Effector memory CD8-positive, alpha-beta T cell (primary cell): ENCODE measurements around the gene FOXC1.
A peak's percentile ranks its signal among the peaks of the same experiment; 100 is the strongest.

ENCODE experiments used
- ATAC-seq: fragments of 150-1000 bp; cut with Tn5 transposase; replicated peaks from 2 replicates; pipeline ENCODE4 v1.10.0; 2021; ENCODE audit warnings: mild to moderate bottlenecking, moderate library complexity
- DNase-seq, 3 experiments: peaks; one replicate each; pipeline ENCODE4 v3.0.0; 2021
- H3K27ac Mint-ChIP-seq, 2 donors: one replicate each; pipeline ENCODE4 v1.8.0; 2022; ENCODE audit warnings: mild to moderate bottlenecking in 2 of 2, mixed read lengths in 2 of 2, moderate library complexity in 2 of 2
- H3K27me3 Mint-ChIP-seq, 2 donors: one replicate each; pipeline ENCODE4 v1.8.0; 2022; ENCODE audit warnings: mixed read lengths in 2 of 2
- H3K36me3 Mint-ChIP-seq: one replicate; pipeline ENCODE4 v1.8.0; 2022; ENCODE audit warnings: mild to moderate bottlenecking, moderate library complexity, mixed read lengths; ENCODE audit not compliant: insufficient read depth
- H3K4me1 Mint-ChIP-seq, 2 donors: one replicate each; pipeline ENCODE4 v1.8.0; 2022; ENCODE audit warnings: low read depth in 2 of 2, mixed read lengths in 2 of 2
- H3K4me3 Mint-ChIP-seq, 2 donors: one replicate each; pipeline ENCODE4 v1.8.0; 2022; ENCODE audit warnings: mild to moderate bottlenecking in 2 of 2, mixed read lengths in 2 of 2, moderate library complexity in 2 of 2
- H3K9me3 Mint-ChIP-seq, 2 donors: one replicate each; pipeline ENCODE4 v1.8.0; 2022; ENCODE audit warnings: mixed read lengths in 2 of 2

FOXC1 gene

GRCh38 chr6:1606780-1607515 is 2.8 kb upstream of the FOXC1 start:
- Mint-ChIP-seq H3K27ac (peak overlapping the region in 1 of 2 donors; percentile 63), H3K4me3 (peak overlapping the region; percentile 62 to 74)
- no peak for DNase-seq

GRCh38 chr6:1607516-1608221 is 2.0 kb upstream of the FOXC1 start:
- H3K4me3 Mint-ChIP-seq = peak overlapping the region; percentile 62 to 74
- peaks cover 19 to 43% of the 10 kb centered on the region in 2 donors for H3K4me1 Mint-ChIP-seq
- ATAC-seq = no peak
- peaks cover 60 to 76% of the 10 kb centered on the region in 2 donors for H3K27me3 Mint-ChIP-seq
- H3K9me3 Mint-ChIP-seq = no peaks in the 10 kb centered on the region
- DNase-seq = no peak
- peaks cover 18% of the 10 kb centered on the region for H3K36me3 Mint-ChIP-seq
- H3K27ac Mint-ChIP-seq = peak overlapping the region in 1 of 2 donors; percentile 63

More at GRCh38 chr6:1606780-1607515, 2.8 kb upstream of the FOXC1 start:
- H3K36me3 Mint-ChIP-seq = peaks cover 10% of the 10 kb centered on the region
- peaks cover 13 to 38% of the 10 kb centered on the region in 2 donors for H3K4me1 Mint-ChIP-seq
- no peaks in the 10 kb centered on the region for H3K9me3 Mint-ChIP-seq
- peaks cover 60 to 76% of the 10 kb centered on the region in 2 donors for H3K27me3 Mint-ChIP-seq
- ATAC-seq = no peak

- Mint-ChIP-seq H3K4me1 (peaks cover 19 to 43% of the 10 kb centered on the region in 2 donors), H3K9me3 (no peaks in the 10 kb centered on the region)
- DNase-seq = no peak
These were observed 1.3 kb upstream of the FOXC1 start for GRCh38 chr6:1608222-1609040.

GRCh38 chr6:1609041-1609647 is 571 bp upstream of the FOXC1 start:
- H3K4me1 Mint-ChIP-seq = peaks cover 19 to 43% of the 10 kb centered on the region in 2 donors
- H3K27me3 Mint-ChIP-seq = peaks cover 63 to 72% of the 10 kb centered on the region in 2 donors
- H3K36me3 Mint-ChIP-seq = peaks cover 18% of the 10 kb centered on the region
- H3K9me3 Mint-ChIP-seq = no peaks in the 10 kb centered on the region
- DNase-seq (no peak), ATAC-seq (no peak)
- H3K4me3 Mint-ChIP-seq = peak overlapping the region; percentile 52 to 74
- peak overlapping the region in 1 of 2 donors; percentile 23 for H3K27ac Mint-ChIP-seq

More at GRCh38 chr6:1608222-1609040, 1.3 kb upstream of the FOXC1 start:
- peaks cover 60 to 76% of the 10 kb centered on the region in 2 donors for H3K27me3 Mint-ChIP-seq
- peak overlapping the region; percentile 52 to 74 for H3K4me3 Mint-ChIP-seq
- ATAC-seq = no peak
- H3K36me3 Mint-ChIP-seq = peaks cover 18% of the 10 kb centered on the region
- peak overlapping the region in 1 of 2 donors; percentile 23 for H3K27ac Mint-ChIP-seq

GRCh38 chr6:1610497-1611321 is 994 bp downstream of the FOXC1 start:
- no peak overlapping the region for H3K27ac Mint-ChIP-seq
- DNase-seq = no peak

GRCh38 chr6:1611322-1611571 is 1.5 kb downstream of the FOXC1 start:
- peaks cover 58 to 70% of the 10 kb centered on the region in 2 donors for H3K27me3 Mint-ChIP-seq
- H3K36me3 Mint-ChIP-seq = peaks cover 18% of the 10 kb centered on the region
- DNase-seq (no peak), ATAC-seq (no peak)
- no peaks in the 10 kb centered on the region for H3K9me3 Mint-ChIP-seq
- no peak overlapping the region for H3K4me3 Mint-ChIP-seq
- H3K27ac Mint-ChIP-seq = no peak overlapping the region
- H3K4me1 Mint-ChIP-seq = peaks cover 15 to 35% of the 10 kb centered on the region in 2 donors

More at GRCh38 chr6:1610497-1611321, 994 bp downstream of the FOXC1 start:
- Mint-ChIP-seq H3K36me3 (peaks cover 18% of the 10 kb centered on the region), H3K4me3 (peak overlapping the region; percentile 82 to 88), H3K27me3 (peaks cover 60 to 70% of the 10 kb centered on the region in 2 donors), H3K9me3 (no peaks in the 10 kb centered on the region), H3K4me1 (peaks cover 15 to 38% of the 10 kb centered on the region in 2 donors)
- ATAC-seq = peak; percentile 6

- Mint-ChIP-seq H3K4me1 (peaks cover 15 to 30% of the 10 kb centered on the region in 2 donors), H3K27ac (no peak overlapping the region), H3K4me3 (peak overlapping the region; percentile 77 to 85), H3K9me3 (no peaks in the 10 kb centered on the region), H3K27me3 (peaks cover 56 to 69% of the 10 kb centered on the region in 2 donors), H3K36me3 (peaks cover 18% of the 10 kb centered on the region)
- DNase-seq = no peak
- peak; percentile 9 for ATAC-seq
These were observed 2.0 kb downstream of the FOXC1 start for GRCh38 chr6:1611572-1612298.

GRCh38 chr6:1612299-1612973 is 2.7 kb downstream of the FOXC1 start:
- H3K27me3 Mint-ChIP-seq = peaks cover 56 to 69% of the 10 kb centered on the region in 2 donors
- DNase-seq (no peak), ATAC-seq (no peak)
- H3K4me3 Mint-ChIP-seq = peak overlapping the region; percentile 77 to 85
- no peaks in the 10 kb centered on the region for H3K9me3 Mint-ChIP-seq
- peaks cover 12 to 23% of the 10 kb centered on the region in 2 donors for H3K4me1 Mint-ChIP-seq
- H3K27ac Mint-ChIP-seq = no peak overlapping the region
- H3K36me3 Mint-ChIP-seq = peaks cover 12% of the 10 kb centered on the region

- peaks cover 56 to 69% of the 10 kb centered on the region in 2 donors for H3K27me3 Mint-ChIP-seq
- ATAC-seq = no peak
These were observed 3.2 kb downstream of the FOXC1 start for GRCh38 chr6:1612974-1613306.

GRCh38 chr6:1613346-1613687 is 3.6 kb downstream of the FOXC1 start:
- Mint-ChIP-seq H3K4me3 (no peak overlapping the region), H3K27ac (no peak overlapping the region), H3K27me3 (peaks cover 56 to 69% of the 10 kb centered on the region in 2 donors), H3K36me3 (peaks cover 12% of the 10 kb centered on the region), H3K9me3 (no peaks in the 10 kb centered on the region), H3K4me1 (peaks cover 12 to 14% of the 10 kb centered on the region in 2 donors)
- no peak for ATAC-seq
- no peak for DNase-seq

More at GRCh38 chr6:1612974-1613306, 3.2 kb downstream of the FOXC1 start:
- peaks cover 11 to 18% of the 10 kb centered on the region in 2 donors for H3K4me1 Mint-ChIP-seq
- H3K9me3 Mint-ChIP-seq = no peaks in the 10 kb centered on the region
- H3K4me3 Mint-ChIP-seq = peak overlapping the region in 1 of 2 donors; percentile 85
- no peak overlapping the region for H3K27ac Mint-ChIP-seq
- DNase-seq = no peak
- peaks cover 12% of the 10 kb centered on the region for H3K36me3 Mint-ChIP-seq

GRCh38 chr6:1613688-1614447 is 4.2 kb downstream of the FOXC1 start:
- peaks cover 12% of the 10 kb centered on the region for H3K36me3 Mint-ChIP-seq
- H3K27ac Mint-ChIP-seq = no peak overlapping the region
- no peak overlapping the region for H3K4me3 Mint-ChIP-seq
- peaks cover 53 to 69% of the 10 kb centered on the region in 2 donors for H3K27me3 Mint-ChIP-seq
- H3K4me1 Mint-ChIP-seq = peaks cover 9 to 11% of the 10 kb centered on the region in 2 donors
- ATAC-seq (no peak), DNase-seq (no peak)
- H3K9me3 Mint-ChIP-seq = no peaks in the 10 kb centered on the region
